Renal cortex interstitium (tissue), 11 donors: ENCODE measurements around the gene STARD3NL. TPM values are rescaled to one million over a fixed set of nuclear protein-coding genes. Genes with fewer than 3 reads are reported as not detected.

ENCODE experiments used
- DNase-seq, 11 donors: peaks; one replicate each; pipeline ENCODE4 v3.0.0-alpha.2; 2013; ENCODE audit warnings: low read depth in 9 of 11, low spot score in 4 of 11; ENCODE audit errors: extremely low read depth in 1 of 11
- polyA plus RNA-seq, 3 donors: library from polyadenylated mRNA; unstranded; fragments of 120-200 nt; gene quantifications; one replicate each; pipeline ENCODE4 v1.2.1, GENCODE V29; 2013; ENCODE audit not compliant: insufficient read length in 3 of 3

Gene STARD3NL
- polyA plus RNA-seq, 3 donors, result 59.8 to 69.1 (median 62.0) TPM

DNA sequence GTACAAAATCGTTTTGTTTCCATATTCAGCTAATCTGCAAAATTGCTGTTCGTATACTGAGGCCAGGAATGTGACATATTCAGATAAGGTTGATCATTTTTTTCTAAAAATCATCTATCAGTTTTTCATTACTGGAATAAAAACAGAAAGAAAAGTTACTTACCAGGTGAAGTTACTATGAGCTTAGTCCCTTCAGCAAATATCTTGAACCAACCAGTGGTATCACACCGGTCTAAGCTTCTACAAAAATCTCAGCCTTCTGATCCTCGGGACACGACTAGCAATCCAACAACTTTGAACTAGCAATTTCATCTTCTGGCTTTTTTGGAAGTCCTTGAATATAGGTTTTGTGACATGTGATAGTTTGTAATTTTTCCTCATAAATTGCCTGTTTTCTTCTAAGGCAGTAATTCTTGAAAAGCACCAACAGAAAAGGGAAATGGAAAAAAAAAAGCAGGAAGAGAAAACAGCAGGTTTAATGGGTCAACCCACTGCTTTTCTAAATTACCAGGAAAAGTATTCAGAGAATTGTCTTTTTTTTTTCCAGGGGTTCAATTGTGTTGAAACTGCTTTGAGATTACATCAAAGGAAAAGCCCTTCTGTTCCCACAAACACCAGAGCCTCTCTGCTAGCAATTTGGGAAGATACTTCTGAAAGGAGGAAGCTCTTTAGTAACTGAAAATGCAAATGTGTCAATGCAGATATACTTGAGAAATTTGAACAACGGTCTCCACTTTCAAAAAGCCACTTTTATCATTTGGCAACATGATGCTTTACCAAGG is 98.2 kb downstream of the STARD3NL start:
- DNase-seq, result no peak

GRCh38 chr7:38280000-38280399 is 102.0 kb downstream of the STARD3NL start:
- DNase-seq, result no peak
